NCI-H2081 (cell line): Measurements from ENCODE around the gene TMEM87B.
"Not testable (repeated sequence)": the region's sequence is repeated elsewhere in the genome, so short reads cannot be mapped to it uniquely, and the experiment has no call there.

Experiments
- DNase-seq, 2 experiments: peaks; one replicate each; lab custom pipeline; 2025; lab: John Stamatoyannopoulos, UW

Gene TMEM87B

DNA sequence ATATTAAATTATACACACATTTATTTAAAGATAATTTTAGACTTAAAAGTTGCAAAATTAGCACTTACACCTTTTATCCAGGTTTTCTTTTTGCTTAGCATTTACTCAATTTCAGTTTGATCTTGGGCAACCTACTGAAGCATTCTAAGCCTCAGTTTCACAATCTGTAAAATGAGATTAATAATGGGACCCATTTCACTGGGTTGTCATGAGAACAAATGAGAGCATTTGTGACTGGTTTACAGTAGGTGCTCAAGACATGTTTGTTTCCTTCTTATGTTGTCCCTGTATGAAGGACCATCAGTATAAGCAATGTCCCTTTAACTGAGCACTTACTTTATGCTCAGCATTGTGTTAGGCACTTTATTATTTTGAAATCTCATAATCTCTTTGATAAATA, 78.3 kb downstream of the TMEM87B start:
- DNase-seq: no peak

- DNase-seq: no peak
Measured at GRCh38 chr2:112134120-112134519, 79.1 kb downstream of the TMEM87B start.

DNA sequence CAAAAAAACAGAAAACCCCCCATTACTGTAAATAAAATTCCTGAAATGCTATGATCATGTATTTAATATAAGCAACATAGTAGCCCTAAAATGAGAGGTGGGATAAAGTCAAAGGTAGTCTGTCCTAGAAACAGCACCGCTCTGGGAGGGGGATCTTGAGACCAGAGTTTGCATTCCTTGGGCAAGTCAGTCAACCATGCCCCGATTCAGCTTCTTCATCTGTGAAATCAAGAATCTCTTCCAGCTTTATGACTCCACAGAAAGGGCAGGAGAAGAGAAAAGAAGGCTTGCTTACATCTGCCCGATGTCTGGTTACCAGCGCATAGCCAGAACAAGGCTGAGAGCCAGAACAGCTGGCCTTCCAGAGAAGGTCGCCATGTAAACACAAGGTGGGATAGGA, 81.0 kb downstream of the TMEM87B start:
- no peak for DNase-seq

- DNase-seq: no peak
Measured at GRCh38 chr2:112137516-112138158, 82.6 kb downstream of the TMEM87B start.

DNA sequence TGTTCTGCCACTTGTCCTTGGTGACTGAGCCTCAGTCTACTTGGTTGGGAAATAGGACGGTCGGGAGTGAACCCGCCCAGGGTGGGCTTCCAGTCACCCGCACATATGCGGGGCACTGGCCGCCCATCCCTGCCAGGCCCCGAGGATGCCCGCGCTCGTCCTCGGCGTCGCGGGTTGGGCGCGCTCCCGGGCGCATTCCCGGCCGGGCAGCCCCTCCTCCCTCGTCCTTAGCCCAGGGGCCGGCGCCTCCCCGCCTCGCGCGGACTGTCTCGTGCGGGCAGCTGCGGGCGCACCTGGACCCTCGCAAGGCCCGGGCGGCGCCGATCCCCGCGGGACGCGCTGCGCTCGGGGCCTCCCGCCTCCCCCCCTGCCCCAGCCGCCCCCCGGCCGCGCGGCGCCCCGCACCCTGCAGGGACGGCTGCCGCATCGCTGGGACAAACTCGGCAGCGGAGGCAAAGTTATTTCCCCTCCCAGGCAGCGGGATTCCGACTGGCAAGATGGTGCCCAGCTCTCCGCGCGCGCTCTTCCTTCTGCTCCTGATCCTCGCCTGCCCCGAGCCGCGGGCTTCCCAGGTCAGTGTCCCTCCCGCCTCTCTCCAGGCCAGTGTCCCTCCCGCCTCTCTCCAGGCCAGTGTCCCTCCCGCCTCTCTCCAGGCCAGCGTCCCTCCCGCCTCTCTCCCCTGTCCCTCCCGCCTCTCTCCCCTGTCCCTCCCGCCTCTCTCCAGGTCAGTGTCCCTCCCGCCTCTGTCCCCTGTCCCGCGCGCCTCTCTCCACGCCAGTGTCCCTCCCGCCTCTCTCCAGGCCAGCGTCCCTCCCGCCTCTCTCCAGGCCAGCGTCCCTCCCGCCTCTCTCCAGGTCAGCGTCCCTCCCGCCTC, 83.3 kb downstream of the TMEM87B start, which contains the start of gene FBLN7:
FBLN7 (plus strand) TSS at position 227 of the 874 bp plus-strand sequence; CDS start at position 498, 271 bp downstream.
- no peak for DNase-seq

- DNase-seq: not testable (repeated sequence)
Measured at GRCh38 chr2:112139033-112139614, 84.1 kb downstream of the TMEM87B start.

GRCh38 chr2:112139661-112140204, 84.7 kb downstream of the TMEM87B start:
- DNase-seq: not testable (repeated sequence)

- DNase-seq: no peak
Measured at GRCh38 chr2:112140205-112140802, 85.2 kb downstream of the TMEM87B start.

DNA sequence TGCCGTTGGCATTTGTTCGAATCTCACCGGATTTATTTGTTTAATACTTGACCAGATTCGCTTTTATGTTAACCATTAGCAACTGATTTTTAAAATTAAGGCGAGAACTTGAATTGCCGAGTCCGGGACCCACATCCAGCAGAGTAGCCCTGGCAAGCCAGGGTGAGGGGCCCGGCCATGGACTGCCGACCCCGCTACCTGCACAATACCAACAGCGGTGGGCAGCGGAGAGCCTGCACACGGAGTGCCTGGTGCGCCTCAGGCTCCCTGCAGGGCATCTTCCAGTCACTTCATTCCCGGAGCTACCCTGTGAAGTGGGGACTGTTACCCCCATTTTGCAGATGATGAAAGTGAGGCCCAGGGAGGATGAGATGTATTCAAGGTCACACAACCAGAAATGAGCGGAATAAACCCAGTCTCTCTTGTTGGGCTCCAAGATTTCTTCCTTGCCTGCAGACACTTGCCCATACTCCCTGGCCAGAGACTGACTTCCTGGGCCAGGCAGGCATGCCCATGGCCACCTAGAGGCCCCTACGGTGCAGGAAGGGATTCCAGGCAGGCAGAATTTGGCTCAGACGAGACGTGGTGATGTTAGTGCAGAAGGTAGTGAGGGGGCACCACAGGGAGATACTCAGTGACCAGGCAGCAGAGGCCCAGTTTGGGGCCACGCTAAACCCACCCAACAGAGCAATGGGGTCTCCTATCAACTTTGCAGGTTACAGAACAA, 86.0 kb downstream of the TMEM87B start:
- DNase-seq: no peak

DNA sequence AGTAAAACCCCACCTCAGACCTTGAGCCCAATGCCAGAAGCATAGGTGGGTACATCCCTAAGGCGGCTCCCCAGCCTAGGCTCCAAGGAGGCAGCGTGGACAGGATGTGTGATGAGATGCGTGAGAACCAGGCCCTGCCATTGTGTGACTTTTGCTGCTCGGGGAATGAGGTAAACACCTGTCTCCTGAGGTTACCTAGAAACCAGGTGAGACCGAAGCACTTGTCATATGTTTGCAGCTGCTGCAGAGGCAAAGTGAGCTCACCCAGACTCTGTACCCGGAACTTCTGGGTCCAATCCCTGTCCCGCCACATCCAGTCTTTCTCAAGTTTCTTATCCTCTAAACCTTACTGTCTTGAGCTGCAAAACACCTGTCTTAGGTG, 86.5 kb downstream of the TMEM87B start:
- no peak for DNase-seq

DNA sequence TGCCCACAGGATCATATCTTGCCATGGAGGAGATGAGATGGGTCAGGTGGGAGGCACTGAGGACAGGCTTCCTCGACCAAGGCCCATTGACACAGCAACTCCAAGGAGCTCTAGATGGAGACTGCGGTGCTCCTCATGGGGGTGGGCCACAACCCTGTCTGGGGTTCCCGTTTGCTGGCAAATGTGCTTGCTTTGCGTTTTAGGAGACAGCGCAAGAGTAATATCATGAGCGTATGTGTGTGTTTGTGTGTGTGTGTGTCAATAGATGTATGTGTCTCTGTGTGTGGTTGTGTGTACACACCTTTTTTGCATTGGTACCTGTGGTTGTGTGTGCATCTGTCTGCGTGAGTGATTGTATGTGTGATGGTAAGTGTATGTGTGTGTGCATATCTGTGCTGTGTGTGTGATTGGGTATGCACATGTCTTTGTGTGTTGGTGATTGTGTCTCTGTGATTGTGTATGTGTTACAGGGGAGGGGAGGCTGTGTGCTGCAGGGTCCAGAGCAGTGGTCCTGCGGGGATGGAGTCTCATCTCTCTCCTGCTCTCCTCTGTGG, 87.5 kb downstream of the TMEM87B start:
- no peak for DNase-seq

DNA sequence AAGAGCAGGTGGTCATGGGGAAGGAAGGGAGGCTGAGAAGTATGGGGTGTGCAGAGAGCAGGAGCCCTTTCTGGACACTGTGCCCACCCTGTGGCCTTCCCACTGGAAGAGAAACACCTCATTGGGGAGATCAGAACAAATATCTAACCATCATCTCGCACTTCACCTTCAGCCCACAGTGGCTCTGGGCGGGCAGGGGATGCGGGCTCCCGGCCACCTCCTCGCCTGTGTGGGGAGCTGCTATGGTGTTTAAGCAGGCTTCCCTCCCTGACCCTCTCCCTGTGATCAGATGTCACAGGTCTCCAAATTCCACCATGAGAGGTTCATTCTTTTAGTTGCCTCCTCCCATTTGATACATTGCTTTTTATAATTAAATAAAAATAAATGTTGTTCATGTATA, 88.1 kb downstream of the TMEM87B start:
- no peak for DNase-seq

DNA sequence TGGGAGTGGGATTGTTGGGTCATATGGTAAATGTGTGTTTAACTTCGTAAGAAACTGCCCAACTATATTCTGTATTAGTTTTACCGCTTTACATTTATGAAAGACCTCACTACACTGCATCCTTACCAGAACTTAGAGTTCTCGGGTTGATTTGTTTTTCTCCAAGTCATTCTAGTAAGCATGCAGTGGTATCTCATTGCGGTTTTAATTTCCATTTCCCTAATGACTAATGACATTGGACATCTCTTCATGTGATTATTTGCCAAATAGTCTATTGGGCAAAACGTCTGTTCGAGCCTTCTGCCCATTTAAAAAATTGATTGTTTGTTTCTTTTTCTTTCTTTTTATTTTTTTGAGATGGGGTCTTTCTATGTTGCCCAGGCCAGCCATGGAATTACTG, 89.9 kb downstream of the TMEM87B start:
- DNase-seq: no peak

GRCh38 chr2:112147382-112148168, 92.5 kb downstream of the TMEM87B start:
- DNase-seq: no peak

GRCh38 chr2:112148477-112148876, 93.4 kb downstream of the TMEM87B start:
- no peak for DNase-seq

DNA sequence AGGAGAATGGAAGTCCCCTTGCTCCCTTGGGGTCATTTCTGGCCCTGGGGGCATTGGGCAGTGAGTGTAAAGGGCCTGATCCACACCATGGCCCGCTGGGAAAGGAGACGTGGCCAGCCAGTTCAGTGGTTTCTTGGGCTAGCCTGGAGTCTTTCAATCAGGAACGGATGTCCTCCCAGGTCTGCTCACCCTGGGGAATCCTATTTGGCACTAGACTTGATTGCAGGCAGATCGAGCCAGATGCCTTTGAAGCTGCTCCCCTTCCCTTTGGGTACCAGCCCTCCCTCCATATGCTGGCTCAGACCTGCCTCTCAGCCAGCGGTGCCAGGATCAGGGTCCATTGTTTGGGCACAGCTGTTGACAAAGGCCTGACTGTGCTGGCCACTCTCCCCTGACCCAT, 94.1 kb downstream of the TMEM87B start:
- DNase-seq: no peak

GRCh38 chr2:112149866-112150435, 94.9 kb downstream of the TMEM87B start:
- DNase-seq: no peak

GRCh38 chr2:112150447-112150846, 95.4 kb downstream of the TMEM87B start:
- DNase-seq: no peak

DNA sequence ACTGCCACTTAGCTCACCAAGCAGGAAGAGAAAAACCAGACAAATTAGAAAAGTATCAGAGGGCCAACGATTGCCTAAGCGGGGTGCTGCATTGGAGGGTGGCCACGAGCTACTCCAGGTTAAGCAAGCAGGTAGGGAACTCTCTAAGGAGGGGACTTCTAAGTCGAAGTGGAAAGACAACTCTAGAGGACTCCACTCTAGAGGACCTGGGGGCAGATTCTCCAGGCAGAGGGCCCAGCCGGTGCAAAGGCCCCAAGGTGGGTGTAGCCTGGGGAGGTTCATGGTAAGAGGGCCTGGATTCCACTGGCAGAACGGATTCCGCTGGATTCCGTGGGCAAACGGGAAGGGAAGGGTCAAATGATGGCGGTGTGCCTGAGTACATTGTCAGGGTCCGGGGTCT, 95.8 kb downstream of the TMEM87B start:
- no peak for DNase-seq

- DNase-seq: no peak
Measured at GRCh38 chr2:112151271-112151670, 96.2 kb downstream of the TMEM87B start.
